A549 (cell line): ENCODE data around the gene SYS1. TPM values are rescaled to one million over a fixed set of nuclear protein-coding genes. Genes with fewer than 3 reads are reported as not detected.
A peak's percentile ranks its signal among the peaks of the same experiment; 100 is the strongest.

Experiments
- ATAC-seq, 2 experiments: fragments of 200-7000 bp in 1 of 2; fragments of >200 bp in 1 of 2; cut with Nextera tagmentation in 1 of 2; cut with Tn5 transposase in 1 of 2; 3 replicates each; pipeline versions ENCODE4 v1.8.0 to v1.9.1; 2018 to 2020; ENCODE audit warnings: mild to moderate bottlenecking in 1 of 2, moderate library complexity in 1 of 2
- CTCF ChIA-PET: fragments of 300-600 bp; sonication (Branson Sonifier 250); formaldehyde crosslinking; extraction: SDS; loops from one replicate; lab custom pipeline; 2021; ENCODE audit warnings: antibody characterized with exemption, inconsistent platforms; lab: Yijun Ruan, JAX
- POLR2A ChIA-PET: fragments of 350-600 bp; formaldehyde crosslinking; extraction: SDS; loops from one replicate; lab custom pipeline; 2021; ENCODE audit warnings: antibody characterized with exemption, inconsistent platforms; lab: Yijun Ruan, JAX
- DNase-seq, 2 experiments: peaks; one replicate each; pipeline versions ENCODE4 v3.0.0 to v3.0.0-alpha.2; 2011 to 2016; ENCODE audit warnings: low read depth in 1 of 2, low spot score in 1 of 2
- FAIRE-seq: peaks from 2 replicates; lab custom pipeline; 2011; peaks lifted over from hg19 to GRCh38; lab: Jason Lieb, UNC
- H3K27ac ChIP-seq, 2 experiments: fragments of >200 bp; sonication (Bioruptor Twin); formaldehyde crosslinking; 3 replicates each; pipeline ENCODE4 v1.5.1; 2016 to 2017
- H3K4me1 ChIP-seq: fragments of >200 bp; sonication (Bioruptor Twin); formaldehyde crosslinking; 3 replicates; pipeline ENCODE4 v1.6.1; 2016
- H3K4me2 ChIP-seq: fragments of >200 bp; sonication (Bioruptor Twin); formaldehyde crosslinking; 3 replicates; pipeline ENCODE4 v1.6.1; 2016
- H3K4me3 ChIP-seq: fragments of >200 bp; sonication (Bioruptor Twin); formaldehyde crosslinking; 3 replicates; pipeline ENCODE4 v1.5.1; 2016
- H3K9me3 ChIP-seq: fragments of >200 bp; sonication (Bioruptor Twin); formaldehyde crosslinking; 3 replicates; pipeline ENCODE4 v1.6.1; 2016
- CBX8 ChIP-seq: fragments of 200-600 bp; sonication (generic); IDR thresholded peaks from 2 replicates; pipeline ENCODE4 v1.6.1; 2016
- EHF ChIP-seq: fragments of 250-450 bp; sonication (Bioruptor Pico); IDR thresholded peaks from 2 replicates; pipeline ENCODE4 v1.5.0; 2020; ENCODE audit warnings: mild to moderate bottlenecking
- EHMT2 ChIP-seq: fragments of 200-600 bp; sonication (generic); IDR thresholded peaks from 2 replicates; pipeline ENCODE4 v1.6.1; 2016; ENCODE audit warnings: antibody characterized with exemption, low read depth, mild to moderate bottlenecking, moderate library complexity
- GATA3 ChIP-seq: IDR thresholded peaks from 2 replicates; pipeline ENCODE4 v1.6.1; 2012; ENCODE audit warnings: borderline replicate concordance
- HDAC2 ChIP-seq: fragments of 200-600 bp; sonication (generic); IDR thresholded peaks from 2 replicates; pipeline ENCODE4 v1.6.1; 2016
- HMGXB4 ChIP-seq: fragments of 250-450 bp; sonication (Bioruptor Pico); IDR thresholded peaks from 2 replicates; pipeline ENCODE4 v1.5.0; 2021; ENCODE audit warnings: mild to moderate bottlenecking, moderate library complexity, borderline replicate concordance
- HOXB5 ChIP-seq: fragments of 250-450 bp; sonication (Bioruptor Pico); IDR thresholded peaks from 2 replicates; pipeline ENCODE4 v1.5.0; 2020; ENCODE audit warnings: mild to moderate bottlenecking, moderate library complexity
- JUN ChIP-seq, 2 experiments: fragments of >200 bp; sonication (Bioruptor Twin); formaldehyde crosslinking; IDR thresholded peaks; 2 replicates in 1 of 2; 3 replicates in 1 of 2; pipeline ENCODE4 v1.6.1; 2016 to 2017
- KDM5A ChIP-seq: fragments of 200-600 bp; sonication (generic); IDR thresholded peaks from 2 replicates; pipeline ENCODE4 v1.6.1; 2016; ENCODE audit warnings: antibody characterized with exemption, mild to moderate bottlenecking
- MAFK ChIP-seq: fragments of 450-650 bp; IDR thresholded peaks from 2 replicates; pipeline ENCODE4 v1.6.1; 2014; ENCODE audit not compliant: partially characterized antibody
- MYC ChIP-seq: IDR thresholded peaks from 2 replicates; pipeline ENCODE4 v1.6.1; 2012; ENCODE audit warnings: mild to moderate bottlenecking, inconsistent platforms, low read length, improper control_type of control experiment, borderline replicate concordance
- NR3C1 ChIP-seq: fragments of >200 bp; sonication (Bioruptor Twin); formaldehyde crosslinking; IDR thresholded peaks from 3 replicates; pipeline ENCODE4 v1.6.1; 2017
- PHF8 ChIP-seq: fragments of 200-600 bp; sonication (generic); IDR thresholded peaks from 2 replicates; pipeline ENCODE4 v1.6.1; 2016; ENCODE audit warnings: low read depth, mild to moderate bottlenecking, antibody characterized with exemption, moderate library complexity, borderline replicate concordance
- POLR2A ChIP-seq: IDR thresholded peaks from 2 replicates; pipeline ENCODE4 v1.6.1; 2012; ENCODE audit warnings: mild to moderate bottlenecking, low read length
- POLR2AphosphoS2 ChIP-seq: conservative IDR thresholded peaks from 2 replicates; pipeline ENCODE4 v1.6.1; 2012; ENCODE audit warnings: low read length, improper control_type of control experiment, inconsistent platforms
- RAD21 ChIP-seq, 2 experiments: fragments of >200 bp in 1 of 2; sonication (Bioruptor Twin) in 1 of 2; formaldehyde crosslinking in 1 of 2; IDR thresholded peaks in 1 of 2; conservative IDR thresholded peaks in 1 of 2; 2 replicates in 1 of 2; 3 replicates in 1 of 2; pipeline ENCODE4 v1.6.1; 2012 to 2018; ENCODE audit warnings: inconsistent platforms in 1 of 2
- RCOR1 ChIP-seq: fragments of 150-350 bp; IDR thresholded peaks from 2 replicates; pipeline ENCODE4 v1.6.1; 2014; ENCODE audit warnings: antibody characterized with exemption, low read length, low read depth
- REST ChIP-seq: fragments of 200-600 bp; sonication (generic); IDR thresholded peaks from 2 replicates; pipeline ENCODE4 v1.6.1; 2016; ENCODE audit warnings: antibody characterized with exemption, mild to moderate bottlenecking, moderate library complexity
- RFX5 ChIP-seq: fragments of 450-650 bp; IDR thresholded peaks from 2 replicates; pipeline ENCODE4 v1.7.1; 2014; ENCODE audit warnings: antibody characterized with exemption, mild to moderate bottlenecking, moderate library complexity
- RNF2 ChIP-seq: fragments of 200-600 bp; sonication (generic); IDR thresholded peaks from 2 replicates; pipeline ENCODE4 v1.6.1; 2016; ENCODE audit warnings: low read depth, mild to moderate bottlenecking, antibody characterized with exemption, moderate library complexity, borderline replicate concordance
- SMC3 ChIP-seq: fragments of >200 bp; sonication (Bioruptor Twin); formaldehyde crosslinking; IDR thresholded peaks from 3 replicates; pipeline ENCODE4 v1.6.1; 2018; ENCODE audit warnings: inconsistent platforms
- TFCP2L1 ChIP-seq: fragments of 250-450 bp; sonication (Bioruptor Pico); IDR thresholded peaks from 2 replicates; pipeline ENCODE4 v1.5.0; 2021; ENCODE audit warnings: mild to moderate bottlenecking
- TP53 ChIP-seq: fragments of 250-450 bp; sonication (Bioruptor Pico); IDR thresholded peaks from 2 replicates; pipeline ENCODE4 v1.5.0; 2021; ENCODE audit warnings: mild to moderate bottlenecking, moderate library complexity
- ZNF302 ChIP-seq: fragments of 250-450 bp; sonication (Bioruptor Pico); IDR thresholded peaks from 2 replicates; pipeline ENCODE4 v1.9.0; 2021; ENCODE audit warnings: inconsistent platforms, mild to moderate bottlenecking, moderate library complexity
- ZSCAN20 ChIP-seq: fragments of 250-450 bp; sonication (Bioruptor Pico); IDR thresholded peaks from 2 replicates; pipeline ENCODE4 v1.8.0; 2022; ENCODE audit warnings: mild to moderate bottlenecking, moderate library complexity
- WGBS: methylation state at CpG from one replicate; pipeline ENCODE4 v1.1.6; 2017; ENCODE audit errors: missing lambda C conversion rate; 5-methylcytosine and 5-hydroxymethylcytosine counted together
- polyA plus RNA-seq, 4 experiments: library from polyadenylated mRNA; depleted of rRNA in 3 of 4; stranded (reverse); fragments of >200 nt; fragmentation: RNase III in 1 of 4; extraction: RNeasy Plus Mini Kit Qiagen cat#74134 plus additional on column Dnase treatment in 1 of 4; gene quantifications; 2 replicates in 3 of 4; 3 replicates in 1 of 4; pipeline ENCODE4 v1.2.3, GENCODE V29; 2011 to 2017
- TF ChIP-seq, protein P1 (sequence below): IDR thresholded peaks from 2 replicates; pipeline ENCODE4 v1.6.1; 2012; ENCODE audit warnings: low read depth, borderline replicate concordance
- TF ChIP-seq, protein P2 (sequence below): fragments of >200 bp; sonication (Bioruptor Twin); formaldehyde crosslinking; IDR thresholded peaks from 3 replicates; pipeline ENCODE4 v1.5.1; 2016
- TF ChIP-seq, protein P3 (sequence below): fragments of >200 bp; sonication (Bioruptor Twin); formaldehyde crosslinking; IDR thresholded peaks from 3 replicates; pipeline ENCODE4 v1.6.1; 2016
- TF ChIP-seq, protein P4 (sequence below): IDR thresholded peaks from 2 replicates; pipeline ENCODE4 v1.6.1; 2012

Gene SYS1
- polyA plus RNA-seq, 2 of the 4 experiments (the other 2 are of a cell fraction), result 20.2 to 27.6 TPM

DNA sequence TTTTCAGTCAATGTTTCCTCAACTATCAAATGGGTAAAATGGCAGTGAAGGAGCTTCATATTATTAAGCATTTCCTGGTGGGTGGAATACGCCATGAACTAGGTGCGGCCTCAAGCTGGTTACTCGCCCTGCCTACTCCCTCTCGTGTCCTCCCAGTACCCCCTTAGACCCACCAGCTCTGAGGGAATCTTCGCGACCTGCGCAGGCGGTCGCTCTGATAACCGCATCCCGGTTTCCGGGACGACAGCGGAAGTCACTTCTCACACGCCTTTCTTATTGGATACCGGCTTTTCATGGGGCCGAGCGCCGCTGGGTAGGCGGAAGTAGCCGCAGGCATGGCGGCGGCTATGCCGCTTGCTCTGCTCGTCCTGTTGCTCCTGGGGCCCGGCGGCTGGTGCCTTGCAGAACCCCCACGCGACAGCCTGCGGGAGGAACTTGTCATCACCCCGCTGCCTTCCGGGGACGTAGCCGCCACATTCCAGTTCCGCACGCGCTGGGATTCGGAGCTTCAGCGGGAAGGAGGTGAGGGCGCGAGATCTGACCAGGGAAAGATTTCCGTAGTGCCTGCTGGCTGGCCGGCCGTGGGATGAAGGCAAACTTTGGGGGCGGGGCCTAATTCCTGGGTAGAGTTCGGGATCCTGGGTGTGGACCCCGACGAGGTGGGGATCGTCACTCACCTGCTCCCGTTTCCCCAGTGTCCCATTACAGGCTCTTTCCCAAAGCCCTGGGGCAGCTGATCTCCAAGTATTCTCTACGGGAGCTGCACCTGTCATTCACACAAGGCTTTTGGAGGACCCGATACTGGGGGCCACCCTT, 53.1 kb downstream of the SYS1 start, which contains the start of gene PIGT:
PIGT (plus strand) TSS at position 320 of the 816 bp plus-strand sequence; CDS start at position 336, 16 bp downstream.
- peak; percentile 84 to 93 for ATAC-seq

More for the DNA sequence above, 53.1 kb downstream of the SYS1 start, which contains the start of gene PIGT:
- ChIA-PET CTCF (interaction anchor here (0.9 to 7.9 kb wide), 5 partner anchors 12 to 355 kb away, joined by 3 to 70 read pairs (median 3); no protein-coding TSS in a partner anchor), POLR2A (interaction anchor here (0.7 to 2.3 kb wide), 13 partner anchors 9 to 74 kb away, joined by 3 to 15 read pairs (median 3); partner anchors contain the start of gene SYS1)
- peak within 1 kb of the TSS; percentile 91 for H3K27ac ChIP-seq
- FAIRE-seq (no peak), DNase-seq (peak; percentile 81 to 84)
- TF ChIP-seq JUN (IDR thresholded peaks at IDR 0.05) (peak; percentile 66 to 89; a peak in 4 of 5 replicates), EHMT2 (no peak), CBX8 (no peak), GATA3 (no peak), RCOR1 (no peak), PHF8 (peak; percentile 98), HOXB5 (CRISPR knock-in tag) (0 out of 2 replicates have a peak, but pooled peaks have one; percentile 40), MAFK (no peak), TFCP2L1 (CRISPR knock-in tag) (0 out of 2 replicates have a peak, but pooled peaks have one; percentile 42), MYC (no peak), TP53 (CRISPR knock-in tag) (peak; percentile 76; the same call in 1 of the 2 replicates), RNF2 (no peak), REST (no peak; the same call in 1 of the 2 replicates), POLR2A (peak; percentile 93), SMC3 (no peak), ZNF302 (no peak), HMGXB4 (no peak), RAD21 (conservative IDR thresholded peaks at IDR 0.05 in 1 of 2, IDR thresholded peaks at IDR 0.05 in 1 of 2) (no peak), RFX5 (peak; percentile 51; the same call in 1 of the 2 replicates), POLR2AphosphoS2 (no peak), ZSCAN20 (CRISPR knock-in tag) (no peak), NR3C1 (no peak), KDM5A (peak; percentile 95), EHF (CRISPR knock-in tag) (0 out of 2 replicates have a peak, but pooled peaks have one; percentile 38), HDAC2 (0 out of 2 replicates have a peak, but pooled peaks have one; percentile 62)
- TF ChIP-seq, protein P1, sequence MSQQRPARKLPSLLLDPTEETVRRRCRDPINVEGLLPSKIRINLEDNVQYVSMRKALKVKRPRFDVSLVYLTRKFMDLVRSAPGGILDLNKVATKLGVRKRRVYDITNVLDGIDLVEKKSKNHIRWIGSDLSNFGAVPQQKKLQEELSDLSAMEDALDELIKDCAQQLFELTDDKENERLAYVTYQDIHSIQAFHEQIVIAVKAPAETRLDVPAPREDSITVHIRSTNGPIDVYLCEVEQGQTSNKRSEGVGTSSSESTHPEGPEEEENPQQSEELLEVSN, result peak; percentile 52; the same call in 1 of the 2 replicates
- TF ChIP-seq, protein P2, sequence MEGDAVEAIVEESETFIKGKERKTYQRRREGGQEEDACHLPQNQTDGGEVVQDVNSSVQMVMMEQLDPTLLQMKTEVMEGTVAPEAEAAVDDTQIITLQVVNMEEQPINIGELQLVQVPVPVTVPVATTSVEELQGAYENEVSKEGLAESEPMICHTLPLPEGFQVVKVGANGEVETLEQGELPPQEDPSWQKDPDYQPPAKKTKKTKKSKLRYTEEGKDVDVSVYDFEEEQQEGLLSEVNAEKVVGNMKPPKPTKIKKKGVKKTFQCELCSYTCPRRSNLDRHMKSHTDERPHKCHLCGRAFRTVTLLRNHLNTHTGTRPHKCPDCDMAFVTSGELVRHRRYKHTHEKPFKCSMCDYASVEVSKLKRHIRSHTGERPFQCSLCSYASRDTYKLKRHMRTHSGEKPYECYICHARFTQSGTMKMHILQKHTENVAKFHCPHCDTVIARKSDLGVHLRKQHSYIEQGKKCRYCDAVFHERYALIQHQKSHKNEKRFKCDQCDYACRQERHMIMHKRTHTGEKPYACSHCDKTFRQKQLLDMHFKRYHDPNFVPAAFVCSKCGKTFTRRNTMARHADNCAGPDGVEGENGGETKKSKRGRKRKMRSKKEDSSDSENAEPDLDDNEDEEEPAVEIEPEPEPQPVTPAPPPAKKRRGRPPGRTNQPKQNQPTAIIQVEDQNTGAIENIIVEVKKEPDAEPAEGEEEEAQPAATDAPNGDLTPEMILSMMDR, result no peak
- TF ChIP-seq, protein P3, sequence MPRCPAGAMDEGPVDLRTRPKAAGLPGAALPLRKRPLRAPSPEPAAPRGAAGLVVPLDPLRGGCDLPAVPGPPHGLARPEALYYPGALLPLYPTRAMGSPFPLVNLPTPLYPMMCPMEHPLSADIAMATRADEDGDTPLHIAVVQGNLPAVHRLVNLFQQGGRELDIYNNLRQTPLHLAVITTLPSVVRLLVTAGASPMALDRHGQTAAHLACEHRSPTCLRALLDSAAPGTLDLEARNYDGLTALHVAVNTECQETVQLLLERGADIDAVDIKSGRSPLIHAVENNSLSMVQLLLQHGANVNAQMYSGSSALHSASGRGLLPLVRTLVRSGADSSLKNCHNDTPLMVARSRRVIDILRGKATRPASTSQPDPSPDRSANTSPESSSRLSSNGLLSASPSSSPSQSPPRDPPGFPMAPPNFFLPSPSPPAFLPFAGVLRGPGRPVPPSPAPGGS, result peak; percentile 81
- TF ChIP-seq, protein P4, sequence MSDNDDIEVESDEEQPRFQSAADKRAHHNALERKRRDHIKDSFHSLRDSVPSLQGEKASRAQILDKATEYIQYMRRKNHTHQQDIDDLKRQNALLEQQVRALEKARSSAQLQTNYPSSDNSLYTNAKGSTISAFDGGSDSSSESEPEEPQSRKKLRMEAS, result peak; percentile 84
- WGBS, result 2% methylated on average over 40 of the region's 52 CpGs
- no peaks in the 10 kb centered on the region for H3K9me3 ChIP-seq
- peak within 1 kb of the TSS; percentile 92 for H3K4me3 ChIP-seq
- H3K4me1 ChIP-seq, result peaks cover 39% of the 10 kb centered on the region
- peak within 1 kb of the TSS; percentile 82 for H3K4me2 ChIP-seq
